Thyroid gland (tissue), 4 donors: Measurements from ENCODE around the gene PEBP1.

Experiments used
- CTCF ChIP-seq, 6 experiments: fragments of 200-600 bp in 3 of 6; fragments of 450-650 bp in 3 of 6; sonication (generic) in 3 of 6; IDR thresholded peaks; one replicate each; pipeline ENCODE4 v1.5.1; 2016 to 2019; ENCODE audit warnings: antibody characterized with exemption in 6 of 6, mild to moderate bottlenecking in 2 of 6, inconsistent platforms in 1 of 6, moderate library complexity in 1 of 6
- POLR2A ChIP-seq, 2 donors: fragments of 450-650 bp; IDR thresholded peaks; one replicate each; pipeline ENCODE4 v1.6.1; 2017; ENCODE audit warnings: antibody characterized with exemption in 2 of 2, mild to moderate bottlenecking in 2 of 2, moderate library complexity in 1 of 2

DNA sequence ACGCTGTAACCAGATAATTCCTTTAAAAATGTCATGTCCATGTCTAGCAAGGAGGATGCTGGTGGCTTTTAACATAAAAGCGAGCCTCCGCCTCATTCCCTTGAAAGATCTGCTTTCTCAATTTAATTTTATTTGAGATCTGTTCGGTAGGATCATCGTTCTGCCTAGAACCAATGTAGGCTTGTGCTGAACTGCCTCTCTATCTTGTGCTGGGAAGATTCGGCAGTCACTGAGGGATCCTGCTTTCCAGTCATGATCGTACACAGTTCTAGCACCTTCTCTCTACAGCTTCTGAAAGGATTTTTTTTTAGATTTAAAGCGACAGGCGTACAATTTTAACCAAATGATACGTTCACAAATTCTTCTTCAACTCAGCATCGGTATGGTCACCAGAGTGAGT is 54.3 kb downstream of the PEBP1 start:
- no peak for TF ChIP-seq POLR2A (IDR thresholded peaks at IDR 0.05)
- no peak for TF ChIP-seq CTCF (IDR thresholded peaks at IDR 0.05)
